HepG2 (cell line): ENCODE data around the gene NTN3. TPM values are rescaled to one million over a fixed set of nuclear protein-coding genes. Genes with fewer than 3 reads are reported as not detected.
A peak's percentile ranks its signal among the peaks of the same experiment; 100 is the strongest.

Experiments
- GRHL1 ChIP-seq: sonication (generic); formaldehyde crosslinking; conservative IDR thresholded peaks from 2 replicates; pipeline ENCODE4 v1.8.0; 2022; ENCODE audit warnings: missing genetic modification reagents
- JUNB ChIP-seq: sonication (generic); formaldehyde crosslinking; IDR thresholded peaks from 2 replicates; pipeline ENCODE4 v1.8.0; 2022; ENCODE audit warnings: missing genetic modification reagents, mild to moderate bottlenecking, borderline replicate concordance
- NCOR1 ChIP-seq: fragments of 200-600 bp; sonication (generic); IDR thresholded peaks from 2 replicates; pipeline ENCODE4 v1.7.0; 2017; ENCODE audit warnings: antibody characterized with exemption, low read length, borderline replicate concordance
- SYNCRIP ChIP-seq: fragments of 200-400 bp; formaldehyde crosslinking; IDR thresholded peaks from 2 replicates; pipeline ENCODE4 v1.6.1; 2018; ENCODE audit warnings: mild to moderate bottlenecking, low read depth, low read length; ENCODE audit not compliant: insufficient read depth
- ZBTB38 ChIP-seq: sonication (generic); formaldehyde crosslinking; IDR thresholded peaks from 2 replicates; pipeline ENCODE4 v1.5.1; 2020; ENCODE audit warnings: mild to moderate bottlenecking, missing genetic modification reagents
- ZNF205 ChIP-seq: IDR thresholded peaks from 2 replicates; pipeline ENCODE4 v1.6.1; 2018; ENCODE audit warnings: missing biosample characterization, missing genetic modification reagents
- ZNF513 ChIP-seq: sonication (generic); formaldehyde crosslinking; conservative IDR thresholded peaks from 2 replicates; pipeline ENCODE4 v1.5.0; 2020; ENCODE audit warnings: missing genetic modification reagents
- ZNF574 ChIP-seq: sonication (generic); formaldehyde crosslinking; IDR thresholded peaks from 2 replicates; pipeline ENCODE4 v1.4.0; 2020; ENCODE audit warnings: missing genetic modification reagents
- ZNF773 ChIP-seq: sonication (generic); formaldehyde crosslinking; IDR thresholded peaks from 2 replicates; pipeline ENCODE4 v1.4.0; 2020; ENCODE audit warnings: missing genetic modification reagents, borderline replicate concordance
- polyA plus RNA-seq, 8 experiments: library from polyadenylated mRNA; depleted of rRNA in 3 of 8; stranded (reverse) in 7 of 8; unstranded in 1 of 8; fragments of >200 nt; fragmentation: Illumina TruSeq in 4 of 8; extraction: Trizol in 4 of 8; gene quantifications; 2 replicates each; pipeline versions ENCODE4 v1.2.1 to v1.2.3, GENCODE V29; 2011 to 2016; ENCODE audit warnings: low read depth in 4 of 8, missing spikeins in 1 of 8, mixed read lengths in 1 of 8; ENCODE audit not compliant: insufficient read depth in 1 of 8
- total RNA-seq, 5 experiments: library from RNA; depleted of rRNA; stranded (reverse); fragments of >200 nt; fragmentation: Illumina TruSeq; extraction: Trizol; gene quantifications; 2 replicates each; pipeline ENCODE4 v1.2.3, GENCODE V29; 2016; ENCODE audit warnings: low read depth in 1 of 5
- TF ChIP-seq, protein P1 (sequence below): IDR thresholded peaks from 2 replicates; pipeline ENCODE4 v1.6.1; 2018; ENCODE audit warnings: missing genetic modification reagents, mild to moderate bottlenecking, missing compliant biosample characterization
- TF ChIP-seq, protein P2 (sequence below): sonication (generic); formaldehyde crosslinking; IDR thresholded peaks from 2 replicates; pipeline ENCODE4 v1.4.0; 2020; ENCODE audit warnings: mild to moderate bottlenecking, missing genetic modification reagents, borderline replicate concordance
- TF ChIP-seq, protein P3 (sequence below): sonication (generic); formaldehyde crosslinking; IDR thresholded peaks from 2 replicates; pipeline ENCODE4 v1.5.1; 2020; ENCODE audit warnings: missing genetic modification reagents, mild to moderate bottlenecking, borderline replicate concordance

NTN3 gene
- total and polyA plus RNA-seq, 2 of the 13 experiments (the other 11 are each of a cell fraction or from before 2014, with no cell fraction given), result 0.09 to 0.20 TPM

DNA sequence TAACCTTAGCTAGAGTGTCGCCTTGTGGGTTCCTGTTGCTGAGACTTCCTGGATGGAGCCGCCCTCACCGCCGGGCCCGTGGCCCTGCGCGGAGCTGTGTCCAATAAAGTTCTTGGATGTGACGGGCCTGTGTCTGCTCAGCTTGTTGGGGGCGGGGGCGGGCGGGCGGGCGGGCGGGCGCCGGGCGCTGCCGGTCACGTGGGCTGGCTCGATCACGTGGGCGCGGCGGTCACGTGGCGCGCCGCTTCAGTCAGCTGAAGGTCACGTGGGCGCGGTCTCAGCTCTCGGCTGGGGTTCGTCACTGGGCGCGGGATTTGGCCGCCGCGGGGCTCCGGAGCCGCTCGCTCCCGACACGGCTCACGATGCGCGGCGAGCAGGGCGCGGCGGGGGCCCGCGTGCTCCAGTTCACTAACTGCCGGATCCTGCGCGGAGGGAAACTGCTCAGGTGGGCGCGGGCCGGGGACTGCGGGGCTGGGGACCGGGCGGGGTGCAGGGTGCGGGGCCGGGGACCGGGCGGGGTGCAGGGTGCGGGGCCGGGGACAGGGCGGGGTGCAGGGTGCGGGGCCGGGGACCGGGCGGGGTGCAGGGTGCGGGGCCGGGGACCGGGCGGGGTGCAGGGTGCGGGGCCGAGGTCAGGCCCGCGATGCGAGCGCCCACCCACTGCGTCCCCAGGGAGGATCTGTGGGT, 49.1 kb downstream of the NTN3 start, which contains the start of gene AMDHD2 (continued):
- TF ChIP-seq ZNF574 (CRISPR knock-in tag) (peak; percentile 91), ZNF205 (CRISPR knock-in tag) (no peak), ZNF513 (no peak), NCOR1 (no peak), ZNF773 (no peak), JUNB (CRISPR knock-in tag) (no peak), SYNCRIP (no peak), GRHL1 (CRISPR knock-in tag) (no peak), ZBTB38 (CRISPR knock-in tag) (no peak)
- TF ChIP-seq, protein P1, sequence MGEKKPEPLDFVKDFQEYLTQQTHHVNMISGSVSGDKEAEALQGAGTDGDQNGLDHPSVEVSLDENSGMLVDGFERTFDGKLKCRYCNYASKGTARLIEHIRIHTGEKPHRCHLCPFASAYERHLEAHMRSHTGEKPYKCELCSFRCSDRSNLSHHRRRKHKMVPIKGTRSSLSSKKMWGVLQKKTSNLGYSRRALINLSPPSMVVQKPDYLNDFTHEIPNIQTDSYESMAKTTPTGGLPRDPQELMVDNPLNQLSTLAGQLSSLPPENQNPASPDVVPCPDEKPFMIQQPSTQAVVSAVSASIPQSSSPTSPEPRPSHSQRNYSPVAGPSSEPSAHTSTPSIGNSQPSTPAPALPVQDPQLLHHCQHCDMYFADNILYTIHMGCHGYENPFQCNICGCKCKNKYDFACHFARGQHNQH (CRISPR knock-in tag), result 0 out of 2 replicates have a peak, but pooled peaks have one; percentile 8
- TF ChIP-seq, protein P2, sequence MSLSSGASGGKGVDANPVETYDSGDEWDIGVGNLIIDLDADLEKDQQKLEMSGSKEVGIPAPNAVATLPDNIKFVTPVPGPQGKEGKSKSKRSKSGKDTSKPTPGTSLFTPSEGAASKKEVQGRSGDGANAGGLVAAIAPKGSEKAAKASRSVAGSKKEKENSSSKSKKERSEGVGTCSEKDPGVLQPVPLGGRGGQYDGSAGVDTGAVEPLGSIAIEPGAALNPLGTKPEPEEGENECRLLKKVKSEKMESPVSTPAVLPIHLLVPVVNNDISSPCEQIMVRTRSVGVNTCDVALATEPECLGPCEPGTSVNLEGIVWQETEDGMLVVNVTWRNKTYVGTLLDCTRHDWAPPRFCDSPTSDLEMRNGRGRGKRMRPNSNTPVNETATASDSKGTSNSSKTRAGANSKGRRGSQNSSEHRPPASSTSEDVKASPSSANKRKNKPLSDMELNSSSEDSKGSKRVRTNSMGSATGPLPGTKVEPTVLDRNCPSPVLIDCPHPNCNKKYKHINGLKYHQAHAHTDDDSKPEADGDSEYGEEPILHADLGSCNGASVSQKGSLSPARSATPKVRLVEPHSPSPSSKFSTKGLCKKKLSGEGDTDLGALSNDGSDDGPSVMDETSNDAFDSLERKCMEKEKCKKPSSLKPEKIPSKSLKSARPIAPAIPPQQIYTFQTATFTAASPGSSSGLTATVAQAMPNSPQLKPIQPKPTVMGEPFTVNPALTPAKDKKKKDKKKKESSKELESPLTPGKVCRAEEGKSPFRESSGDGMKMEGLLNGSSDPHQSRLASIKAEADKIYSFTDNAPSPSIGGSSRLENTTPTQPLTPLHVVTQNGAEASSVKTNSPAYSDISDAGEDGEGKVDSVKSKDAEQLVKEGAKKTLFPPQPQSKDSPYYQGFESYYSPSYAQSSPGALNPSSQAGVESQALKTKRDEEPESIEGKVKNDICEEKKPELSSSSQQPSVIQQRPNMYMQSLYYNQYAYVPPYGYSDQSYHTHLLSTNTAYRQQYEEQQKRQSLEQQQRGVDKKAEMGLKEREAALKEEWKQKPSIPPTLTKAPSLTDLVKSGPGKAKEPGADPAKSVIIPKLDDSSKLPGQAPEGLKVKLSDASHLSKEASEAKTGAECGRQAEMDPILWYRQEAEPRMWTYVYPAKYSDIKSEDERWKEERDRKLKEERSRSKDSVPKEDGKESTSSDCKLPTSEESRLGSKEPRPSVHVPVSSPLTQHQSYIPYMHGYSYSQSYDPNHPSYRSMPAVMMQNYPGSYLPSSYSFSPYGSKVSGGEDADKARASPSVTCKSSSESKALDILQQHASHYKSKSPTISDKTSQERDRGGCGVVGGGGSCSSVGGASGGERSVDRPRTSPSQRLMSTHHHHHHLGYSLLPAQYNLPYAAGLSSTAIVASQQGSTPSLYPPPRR, result 0 out of 2 replicates have a peak, but pooled peaks have one; percentile 20
- TF ChIP-seq, protein P3, sequence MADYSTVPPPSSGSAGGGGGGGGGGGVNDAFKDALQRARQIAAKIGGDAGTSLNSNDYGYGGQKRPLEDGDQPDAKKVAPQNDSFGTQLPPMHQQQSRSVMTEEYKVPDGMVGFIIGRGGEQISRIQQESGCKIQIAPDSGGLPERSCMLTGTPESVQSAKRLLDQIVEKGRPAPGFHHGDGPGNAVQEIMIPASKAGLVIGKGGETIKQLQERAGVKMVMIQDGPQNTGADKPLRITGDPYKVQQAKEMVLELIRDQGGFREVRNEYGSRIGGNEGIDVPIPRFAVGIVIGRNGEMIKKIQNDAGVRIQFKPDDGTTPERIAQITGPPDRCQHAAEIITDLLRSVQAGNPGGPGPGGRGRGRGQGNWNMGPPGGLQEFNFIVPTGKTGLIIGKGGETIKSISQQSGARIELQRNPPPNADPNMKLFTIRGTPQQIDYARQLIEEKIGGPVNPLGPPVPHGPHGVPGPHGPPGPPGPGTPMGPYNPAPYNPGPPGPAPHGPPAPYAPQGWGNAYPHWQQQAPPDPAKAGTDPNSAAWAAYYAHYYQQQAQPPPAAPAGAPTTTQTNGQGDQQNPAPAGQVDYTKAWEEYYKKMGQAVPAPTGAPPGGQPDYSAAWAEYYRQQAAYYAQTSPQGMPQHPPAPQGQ (CRISPR knock-in tag), result no peak
